Measurements from ENCODE around the gene ZNF805.

DNA sequence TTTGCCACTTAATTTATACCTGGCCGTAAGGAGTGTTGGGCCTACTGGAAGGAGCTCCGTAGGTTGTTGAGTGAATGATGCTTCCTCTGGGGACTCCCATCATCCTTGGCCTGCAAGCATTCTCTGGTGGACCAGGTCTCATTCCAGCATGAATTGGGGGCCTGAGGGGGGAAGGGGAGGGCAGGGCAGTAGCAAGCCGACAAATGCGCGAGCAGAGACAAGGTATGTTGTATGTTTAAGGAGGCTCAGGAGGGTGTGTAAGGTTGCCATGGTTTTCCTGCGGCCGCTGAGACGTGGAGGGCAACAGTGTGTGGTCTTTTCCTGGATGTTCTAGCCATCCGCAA lies 48.4 kb upstream of the ZNF805 start:
- TF ChIP-seq, protein P1, sequence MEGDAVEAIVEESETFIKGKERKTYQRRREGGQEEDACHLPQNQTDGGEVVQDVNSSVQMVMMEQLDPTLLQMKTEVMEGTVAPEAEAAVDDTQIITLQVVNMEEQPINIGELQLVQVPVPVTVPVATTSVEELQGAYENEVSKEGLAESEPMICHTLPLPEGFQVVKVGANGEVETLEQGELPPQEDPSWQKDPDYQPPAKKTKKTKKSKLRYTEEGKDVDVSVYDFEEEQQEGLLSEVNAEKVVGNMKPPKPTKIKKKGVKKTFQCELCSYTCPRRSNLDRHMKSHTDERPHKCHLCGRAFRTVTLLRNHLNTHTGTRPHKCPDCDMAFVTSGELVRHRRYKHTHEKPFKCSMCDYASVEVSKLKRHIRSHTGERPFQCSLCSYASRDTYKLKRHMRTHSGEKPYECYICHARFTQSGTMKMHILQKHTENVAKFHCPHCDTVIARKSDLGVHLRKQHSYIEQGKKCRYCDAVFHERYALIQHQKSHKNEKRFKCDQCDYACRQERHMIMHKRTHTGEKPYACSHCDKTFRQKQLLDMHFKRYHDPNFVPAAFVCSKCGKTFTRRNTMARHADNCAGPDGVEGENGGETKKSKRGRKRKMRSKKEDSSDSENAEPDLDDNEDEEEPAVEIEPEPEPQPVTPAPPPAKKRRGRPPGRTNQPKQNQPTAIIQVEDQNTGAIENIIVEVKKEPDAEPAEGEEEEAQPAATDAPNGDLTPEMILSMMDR (IDR thresholded peaks at IDR 0.05), result no peak
- TF ChIP-seq POLR2AphosphoS5 (IDR thresholded peaks at IDR 0.05; ENCODE audit: insufficient read depth in 1 of 2, low read depth in 1 of 2) (no peak), POLR2A (IDR thresholded peaks at IDR 0.05) (no peak)

All from vagina (tissue), 2 donors.